ENCODE results near the gene NUDT21.
A peak's percentile ranks its signal among the peaks of the same experiment; 100 is the strongest.
"Not testable (repeated sequence)": the region's sequence is repeated elsewhere in the genome, so short reads cannot be mapped to it uniquely, and the experiment has no call there.

The NUDT21 gene

DNA sequence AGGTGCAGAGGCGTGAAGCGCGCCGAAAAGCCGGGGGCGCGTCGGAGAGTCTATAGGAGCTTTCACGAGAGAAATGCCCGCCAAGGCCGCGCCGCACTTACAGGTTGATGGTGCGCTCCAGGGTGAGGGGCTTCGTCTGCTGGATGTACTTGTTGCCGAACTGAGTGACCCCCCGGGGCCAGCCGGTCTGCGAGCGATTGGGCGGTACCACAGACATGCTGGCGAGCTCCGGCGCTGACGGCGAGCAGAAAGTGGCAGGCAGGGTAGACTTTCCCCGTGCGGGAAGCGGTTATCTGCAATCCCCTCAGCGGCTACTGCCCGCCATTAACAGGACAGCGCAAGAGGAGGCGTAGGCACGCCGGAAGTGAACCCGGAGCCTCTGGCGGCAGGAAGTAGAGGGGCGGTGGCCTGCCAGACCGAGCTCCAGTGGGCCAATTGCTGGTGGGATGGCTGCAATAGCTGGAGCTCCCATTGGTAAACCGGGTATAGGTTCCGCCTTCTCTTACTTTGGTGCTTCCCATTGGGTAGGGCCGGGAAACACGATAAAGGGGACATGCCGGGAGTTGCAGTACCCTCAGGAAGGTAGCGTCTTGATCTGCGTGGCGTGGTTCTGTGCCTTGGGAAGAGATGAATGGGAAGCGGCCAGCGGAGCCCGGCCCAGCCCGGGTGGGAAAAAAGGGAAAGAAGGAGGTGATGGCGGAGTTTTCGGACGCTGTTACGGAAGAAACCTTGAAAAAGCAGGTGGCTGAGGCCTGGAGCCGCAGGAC, at the start of gene NUDT21, which contains the start of gene OGFOD1:
NUDT21 (minus strand) TSS at position 347 of the 767 bp plus-strand sequence; CDS start at position 217, 130 bp downstream.
OGFOD1 (plus strand) TSS at position 569 of the 767 bp plus-strand sequence; CDS start at position 628, 59 bp downstream.
- DNase-seq (ENCODE audit: low read depth): peak; percentile 87

GRCh38 chr16:56493815-56494214, 42.7 kb upstream of the NUDT21 start:
- no peak for DNase-seq (ENCODE audit: low read depth)

GRCh38 chr16:56493126-56493525, 42.0 kb upstream of the NUDT21 start:
- no peak for DNase-seq (ENCODE audit: low read depth)

- DNase-seq (ENCODE audit: low read depth): no peak
Measured at GRCh38 chr16:56491657-56492261, 40.6 kb upstream of the NUDT21 start.

GRCh38 chr16:56488868-56489267, 37.7 kb upstream of the NUDT21 start:
- DNase-seq (ENCODE audit: low read depth): not testable (repeated sequence)

GRCh38 chr16:56488035-56488434, 36.9 kb upstream of the NUDT21 start:
- no peak for DNase-seq (ENCODE audit: low read depth)

DNA sequence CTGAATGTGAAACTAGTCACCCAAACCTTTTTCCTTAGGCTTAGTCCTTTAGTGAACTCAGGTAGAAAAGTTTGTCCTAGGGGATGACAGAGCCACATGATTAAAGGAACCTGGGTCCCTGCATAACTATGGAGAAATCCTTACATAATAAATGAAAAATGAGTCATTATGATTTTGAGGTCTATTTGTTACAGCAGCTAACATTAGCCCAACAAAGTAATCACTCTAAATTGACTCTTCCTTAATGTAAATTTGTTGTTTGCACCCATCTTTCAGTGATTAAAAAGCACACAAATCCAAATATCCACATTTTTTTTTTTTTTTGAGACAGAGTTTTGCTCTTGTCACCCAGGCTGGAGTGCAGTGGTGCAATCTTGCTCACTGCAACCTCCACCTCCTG, 32.3 kb upstream of the NUDT21 start:
- no peak for DNase-seq (ENCODE audit: low read depth)

- no peak for DNase-seq (ENCODE audit: low read depth)
Measured at GRCh38 chr16:56482683-56483236, 31.6 kb upstream of the NUDT21 start.

DNA sequence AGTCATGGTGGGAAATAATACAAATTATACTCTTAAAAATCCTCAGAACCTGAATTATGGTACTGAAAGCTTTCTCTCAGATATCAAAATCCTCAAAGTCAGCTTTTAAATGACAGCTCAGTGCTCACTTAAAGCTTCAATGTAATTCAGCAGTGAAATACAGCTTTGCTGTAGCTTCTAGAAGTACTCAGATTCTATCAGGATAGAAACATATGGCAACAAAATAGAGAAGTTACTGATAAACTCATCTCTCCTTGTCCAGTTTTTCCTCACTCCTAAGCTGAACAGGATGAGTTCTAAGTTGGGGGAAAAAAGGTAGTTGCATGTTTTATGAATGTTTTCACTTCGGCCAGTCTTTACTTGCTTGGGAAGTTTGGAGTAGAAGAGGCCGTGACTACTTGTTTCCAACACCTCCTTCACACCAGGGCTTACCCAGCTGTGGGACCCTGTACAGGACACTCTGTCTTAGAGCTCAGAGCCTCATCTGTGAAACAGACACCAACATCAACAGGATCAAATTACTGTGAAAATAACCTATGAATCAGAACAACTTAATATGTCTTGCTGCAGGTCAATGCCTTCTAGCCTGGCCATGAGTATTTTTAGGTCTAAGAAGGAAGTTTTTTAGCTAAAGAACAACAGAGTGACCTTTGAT, 30.5 kb upstream of the NUDT21 start:
- no peak for DNase-seq (ENCODE audit: low read depth)

DNA sequence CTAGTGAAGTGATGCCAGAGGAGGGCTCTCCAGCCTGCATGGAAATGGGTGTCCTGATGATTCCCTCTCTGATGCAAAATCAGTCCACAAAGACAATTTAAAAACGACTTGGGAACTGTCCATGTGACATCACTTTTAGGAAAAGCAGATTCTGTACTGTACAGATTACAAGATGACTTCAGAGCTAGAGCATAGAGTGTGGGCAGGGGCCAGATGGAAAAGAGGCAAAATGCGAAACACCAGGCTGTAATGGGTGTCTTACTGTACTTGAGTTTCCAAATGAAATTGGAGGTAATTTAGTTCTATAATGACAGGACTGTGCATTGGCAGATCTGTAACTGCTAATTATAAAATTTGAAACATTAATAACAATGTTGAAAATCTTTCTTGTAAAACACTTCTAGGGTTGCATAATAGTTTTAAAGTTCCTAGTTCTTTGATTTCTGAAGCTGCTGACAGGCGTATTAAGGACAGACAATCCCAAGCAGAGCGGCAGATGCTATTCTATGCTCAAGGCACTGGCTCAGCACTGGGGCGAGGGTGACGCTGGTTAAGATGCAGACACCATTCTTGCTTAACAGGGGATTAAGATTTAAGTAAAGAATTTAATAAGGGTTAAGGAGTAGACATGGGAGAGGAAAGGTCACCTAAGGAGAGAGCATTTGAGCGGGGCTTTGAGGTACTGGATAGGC, 29.8 kb upstream of the NUDT21 start:
- no peak for DNase-seq (ENCODE audit: low read depth)

- DNase-seq (ENCODE audit: low read depth): no peak
Measured at GRCh38 chr16:56479469-56479868, 28.3 kb upstream of the NUDT21 start.

GRCh38 chr16:56478281-56479049, 27.3 kb upstream of the NUDT21 start:
- DNase-seq (ENCODE audit: low read depth): no peak

DNA sequence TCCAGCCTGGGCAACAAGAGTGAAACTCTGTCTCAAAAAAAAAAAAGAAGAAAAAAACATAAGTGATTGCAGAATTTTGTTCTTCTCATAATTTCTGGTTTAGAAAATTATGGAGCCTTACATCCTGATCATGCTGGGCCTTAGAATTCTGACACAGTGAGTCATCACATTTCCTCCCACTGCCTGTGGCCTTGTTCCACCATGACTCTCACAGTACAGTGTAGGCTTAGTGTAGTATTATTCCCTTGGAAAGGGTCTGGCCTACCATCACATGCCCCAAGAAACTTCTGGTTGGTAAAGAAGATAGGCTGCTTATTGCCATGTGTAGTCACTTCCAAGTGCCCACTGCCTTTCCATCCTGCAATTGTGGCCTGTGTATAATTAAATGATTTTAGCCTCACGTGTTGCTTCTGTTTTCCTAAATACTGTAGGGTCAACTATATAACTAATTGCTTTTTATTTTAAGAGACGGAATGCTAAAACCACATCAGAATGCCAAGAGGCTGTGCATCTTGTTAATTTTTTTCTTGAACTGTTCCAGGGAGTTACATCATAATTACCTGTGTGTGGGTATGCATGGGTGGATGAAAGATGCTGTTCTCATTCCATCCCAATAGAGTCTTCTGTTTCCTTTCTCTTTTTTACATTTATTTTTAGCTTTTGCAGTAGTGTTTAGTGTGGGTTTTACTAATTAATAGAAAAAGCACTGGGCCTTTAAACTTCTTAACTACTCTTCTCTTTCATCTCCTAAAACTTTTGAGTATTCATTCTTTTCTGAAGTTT, 26.2 kb upstream of the NUDT21 start:
- no peak for DNase-seq (ENCODE audit: low read depth)

GRCh38 chr16:56475201-56475600, 24.1 kb upstream of the NUDT21 start:
- no peak for DNase-seq (ENCODE audit: low read depth)

DNA sequence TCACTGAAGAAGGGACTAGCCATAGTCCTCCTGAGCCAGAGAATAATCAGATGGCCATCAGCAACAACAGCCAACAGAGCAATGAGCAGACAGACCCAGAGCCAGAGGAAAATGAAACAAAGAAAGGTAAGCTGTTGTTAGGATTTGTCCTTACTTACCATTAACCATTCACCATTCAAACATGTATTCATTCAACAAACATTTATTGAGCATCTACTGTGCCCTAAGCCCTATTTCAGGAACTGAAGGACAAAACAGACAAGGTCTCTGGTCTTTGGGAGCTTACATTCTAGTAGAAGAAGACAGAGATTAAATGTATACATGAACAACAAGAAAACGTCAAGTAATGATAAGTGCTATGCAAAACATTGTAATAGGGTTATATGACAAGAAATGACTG, 19.5 kb upstream of the NUDT21 start:
- DNase-seq (ENCODE audit: low read depth): no peak

GRCh38 chr16:56470232-56470631, 19.1 kb upstream of the NUDT21 start:
- no peak for DNase-seq (ENCODE audit: low read depth)

DNA sequence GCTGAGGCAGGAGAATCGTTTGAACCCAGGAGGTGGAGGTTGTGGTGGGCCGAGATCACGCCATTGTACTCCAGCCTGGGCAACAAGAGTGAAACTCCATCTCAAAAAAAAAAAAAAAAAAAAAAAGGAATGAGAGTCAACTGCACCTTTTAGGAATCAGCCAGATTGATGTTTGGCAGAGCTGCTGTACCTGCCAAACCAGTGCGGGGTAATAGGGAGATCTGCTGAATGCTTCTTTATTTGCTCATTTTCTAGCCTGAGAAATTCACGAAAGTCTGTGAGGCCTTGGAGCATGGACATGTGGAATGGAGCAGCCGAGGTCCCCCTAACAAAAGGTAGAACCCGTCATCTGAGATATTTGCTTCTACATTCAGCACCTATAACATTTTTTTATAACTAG, 18.6 kb upstream of the NUDT21 start:
- DNase-seq (ENCODE audit: low read depth): no peak

- DNase-seq (ENCODE audit: low read depth): no peak
Measured at GRCh38 chr16:56468800-56469199, 17.7 kb upstream of the NUDT21 start.

DNA sequence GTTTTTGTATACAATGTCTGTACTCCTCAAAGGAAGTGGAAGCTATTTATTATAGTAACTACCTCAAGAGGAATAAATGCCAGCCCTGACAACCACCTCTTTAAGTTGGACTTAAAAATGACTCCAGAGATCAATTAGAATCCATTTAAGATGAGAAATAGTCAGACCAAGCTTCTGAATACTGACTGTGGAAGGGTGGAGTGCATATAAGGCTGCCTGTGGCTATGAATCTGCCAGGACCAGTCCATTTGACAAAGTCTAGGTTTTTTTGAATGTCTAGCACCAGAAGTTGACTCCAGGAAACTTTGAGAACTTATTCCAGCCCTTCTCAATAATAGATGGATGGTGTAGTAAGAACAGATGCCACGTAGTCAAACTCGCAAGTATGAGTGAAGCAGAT, 15.2 kb upstream of the NUDT21 start:
- no peak for DNase-seq (ENCODE audit: low read depth)

DNA sequence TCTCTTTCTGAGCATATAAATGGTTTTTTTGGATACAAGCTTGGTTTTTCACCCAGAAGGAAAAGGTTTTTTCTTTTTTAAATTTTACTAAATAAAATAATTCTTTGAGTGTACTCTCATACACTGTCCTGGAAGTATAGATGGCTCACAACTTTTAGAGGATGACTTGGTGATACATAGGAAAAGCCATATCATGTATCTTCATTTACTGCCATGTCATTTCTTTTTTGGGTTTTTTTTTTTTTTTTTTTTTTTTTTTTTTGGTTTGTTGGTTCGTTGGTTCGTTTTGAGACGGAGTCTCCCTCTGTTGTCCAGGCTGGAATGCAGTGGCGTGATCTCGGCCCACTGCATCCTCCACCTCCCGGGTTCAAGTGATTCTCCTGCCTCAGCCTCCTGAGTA, 12.0 kb upstream of the NUDT21 start:
- no peak for DNase-seq (ENCODE audit: low read depth)

Measured in stimulated activated CD8-positive, alpha-beta memory T cell treated with anti-CD3 and anti-CD28 coated beads, Interleukin-12 subunit alpha, Interleukin-12 subunit beta, amount 100 ng/mL, for 1 hour (primary cell).